ENCODE results near the gene TMEM220. TPM values are rescaled to one million over a fixed set of nuclear protein-coding genes. Genes with fewer than 3 reads are reported as not detected.
"Not testable (repeated sequence)": the region's sequence is repeated elsewhere in the genome, so short reads cannot be mapped to it uniquely, and the experiment has no call there.

Gene TMEM220
- polyA plus RNA-seq, 1 of the 3 experiments (the other 2 are of a cell fraction) = 2.7 TPM

- 95% methylated on average over 6 of the region's 6 CpGs for WGBS (ENCODE audit: low lambda C conversion rate)
- H3K4me3 ChIP-seq (ENCODE audit: low read depth in 2 of 2, low read length in 1 of 2) = no peak overlapping the region
- no peaks in the 10 kb centered on the region for H3K36me3 ChIP-seq (replicated peaks in 1 of 2; ENCODE audit: control insufficient read depth in 1 of 2, insufficient read depth in 2 of 2, low read length in 1 of 2)
- no peak for TF ChIP-seq FOSL2 (IDR thresholded peaks at IDR 0.05; ENCODE audit: borderline replicate concordance, low read depth)
- TF ChIP-seq MEF2A (IDR thresholded peaks at IDR 0.05; ENCODE audit: borderline replicate concordance, low read depth) = no peak
- TF ChIP-seq ZBTB33 (IDR thresholded peaks at IDR 0.05; ENCODE audit: borderline replicate concordance, low read depth) = no peak
- TF ChIP-seq GATA2 (CRISPR knock-in tag; IDR thresholded peaks at IDR 0.05) = no peak
- no peak for TF ChIP-seq RXRA (IDR thresholded peaks at IDR 0.05; ENCODE audit: borderline replicate concordance, low read depth)
- TF ChIP-seq FOXM1 (IDR thresholded peaks at IDR 0.05; ENCODE audit: low read depth) = no peak
- no peak for TF ChIP-seq IRF3 (IDR thresholded peaks at IDR 0.05; ENCODE audit: low read depth, low read length)
- TF ChIP-seq TAF1 (IDR thresholded peaks at IDR 0.05; ENCODE audit: borderline replicate concordance, low read depth, low read length) = no peak
- POLR2A ChIA-PET = no interaction called here
- no peak overlapping the region for H3K9ac ChIP-seq
- peaks cover 0 to 6% of the 10 kb centered on the region in 2 experiments; a peak in 1 of 4 replicates for H3K4me1 ChIP-seq (ENCODE audit: control insufficient read depth in 1 of 2, insufficient read depth in 2 of 2, low read depth in 1 of 2, low read length in 1 of 2)
- CTCF ChIA-PET = interaction anchor here (0.5 to 2.1 kb wide), 2 partner anchors 13 to 113 kb away, joined by 5 to 6 read pairs; no protein-coding TSS in a partner anchor
- no peaks in the 10 kb centered on the region for H3K9me2 ChIP-seq
- H3K79me2 ChIP-seq (ENCODE audit: insufficient read depth) = no peaks in the 10 kb centered on the region
- H3K27me3 ChIP-seq (ENCODE audit: insufficient read depth) = no peaks in the 10 kb centered on the region
- peaks cover 16% of the 10 kb centered on the region for H3F3A ChIP-seq (replicated peaks; ENCODE audit: insufficient read depth)
- H2AFZ ChIP-seq (ENCODE audit: low read depth) = no peak overlapping the region
- no peaks in the 10 kb centered on the region for H4K20me1 ChIP-seq (ENCODE audit: insufficient read depth)
- H3K4me2 ChIP-seq = no peak overlapping the region
- no peak overlapping the region for H3K27ac ChIP-seq (ENCODE audit: low read depth in 2 of 2, low read length in 1 of 2)
- no peaks in the 10 kb centered on the region for H3K9me3 ChIP-seq
- DNase-seq = no peak
These were observed 1.6 kb upstream of the TMEM220 start for GRCh38 chr17:10731408-10731879.

GRCh38 chr17:10730247-10730646 lies 424 bp upstream of the TMEM220 start:
- DNase-seq; H3K4me1 ChIP-seq (ENCODE audit: control insufficient read depth in 1 of 2, insufficient read depth in 2 of 2, low read depth in 1 of 2, low read length in 1 of 2); H3K79me2 ChIP-seq (ENCODE audit: insufficient read depth); H3K9me3 ChIP-seq; H3K9me2 ChIP-seq; H4K20me1 ChIP-seq (ENCODE audit: insufficient read depth); H3K36me3 ChIP-seq (replicated peaks in 1 of 2; ENCODE audit: control insufficient read depth in 1 of 2, insufficient read depth in 2 of 2, low read length in 1 of 2); H3K27me3 ChIP-seq (ENCODE audit: insufficient read depth): not testable (repeated sequence)
- ChIA-PET POLR2A (interaction anchor here (1.4 kb wide), 1 partner anchor 19 kb away, joined by 3 read pairs; no protein-coding TSS in a partner anchor), CTCF (interaction anchor here (1.0 to 2.1 kb wide), 3 partner anchors 34 to 114 kb away, joined by 5 to 7 read pairs (median 6); no protein-coding TSS in a partner anchor)
- Histone ChIP-seq H2AFZ (ENCODE audit: low read depth) (peak overlapping the region; percentile 96), H3F3A (replicated peaks; ENCODE audit: insufficient read depth) (peaks cover 16% of the 10 kb centered on the region), H3K4me3 (ENCODE audit: low read depth in 2 of 2, low read length in 1 of 2) (peak overlapping the region; percentile 60 to 61), H3K9ac (peak overlapping the region; percentile 56), H3K27ac (ENCODE audit: low read depth in 2 of 2, low read length in 1 of 2) (0 out of 4 replicates have a peak overlapping the region, but pooled peaks of 1 of the 2 experiments have one; percentile 20), H3K4me2 (peak overlapping the region; percentile 84)
- 23% methylated on average over 15 of the region's 15 CpGs for WGBS (ENCODE audit: low lambda C conversion rate)

Measured in SK-N-SH (cell line).